NCI-H1092 treated with DMSO at 0.1 percent for 48 hours (cell line): ENCODE data around the gene INPP5A.
"Not testable (repeated sequence)": the region's sequence is repeated elsewhere in the genome, so short reads cannot be mapped to it uniquely, and the experiment has no call there.

Experiments used
- DNase-seq: peaks from one replicate; lab custom pipeline; 2025; lab: John Stamatoyannopoulos, UW

The INPP5A gene

GRCh38 chr10:132724446-132724845 is 186.9 kb downstream of the INPP5A start:
- DNase-seq, result no peak

- DNase-seq, result no peak
These were observed 187.6 kb downstream of the INPP5A start for GRCh38 chr10:132725202-132725601.

GRCh38 chr10:132726194-132726593 is 188.6 kb downstream of the INPP5A start:
- DNase-seq, result no peak

- DNase-seq, result no peak
These were observed 189.4 kb downstream of the INPP5A start for GRCh38 chr10:132726951-132727350.

- no peak for DNase-seq
These were observed 189.8 kb downstream of the INPP5A start for GRCh38 chr10:132727411-132727810.

GRCh38 chr10:132728321-132728720 is 190.7 kb downstream of the INPP5A start:
- DNase-seq, result no peak

DNA sequence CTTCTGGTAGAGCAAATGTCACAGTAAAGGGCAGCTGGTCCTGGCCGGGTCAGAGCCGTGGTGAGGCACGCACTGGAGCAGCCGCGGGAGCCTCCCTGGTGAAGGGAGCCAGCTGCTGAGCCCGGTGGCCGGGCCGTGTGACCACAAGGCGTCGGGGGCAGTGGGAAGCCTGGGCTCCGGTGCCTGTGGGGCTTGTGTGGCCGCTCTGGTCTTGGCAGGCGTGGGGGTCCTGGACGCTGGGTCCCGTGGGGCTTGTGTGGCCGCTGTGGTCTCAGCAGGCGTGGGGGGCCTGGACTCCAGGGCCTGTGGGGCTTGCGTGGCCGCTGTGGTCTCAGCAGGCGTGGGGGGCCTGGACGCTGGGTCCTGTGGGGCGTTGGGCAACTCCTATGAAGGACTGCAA is 191.2 kb downstream of the INPP5A start:
- DNase-seq, result no peak

GRCh38 chr10:132729810-132730572 is 192.4 kb downstream of the INPP5A start:
- no peak for DNase-seq

- no peak for DNase-seq
These were observed 193.0 kb downstream of the INPP5A start for GRCh38 chr10:132730573-132730953.

DNA sequence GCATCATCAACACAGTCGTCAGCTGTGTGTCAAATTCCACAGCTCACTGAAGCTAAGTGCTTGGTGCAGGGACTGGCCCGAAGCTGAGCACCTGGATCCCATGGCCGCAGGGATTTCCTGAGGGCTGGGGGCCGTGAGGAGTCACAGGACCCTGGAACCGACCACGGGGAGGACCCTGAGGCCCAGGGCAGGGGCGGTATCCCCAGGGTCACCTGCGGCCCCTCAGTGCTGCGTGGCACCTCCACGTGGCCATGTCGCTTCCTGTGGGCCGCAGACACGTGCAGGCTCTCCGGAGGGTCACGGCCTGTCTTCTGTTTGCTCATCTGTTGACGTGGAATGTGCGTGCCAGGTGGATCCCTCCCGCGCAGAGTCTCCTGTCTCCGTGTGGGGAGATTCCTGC is 194.9 kb downstream of the INPP5A start:
- DNase-seq, result no peak

DNA sequence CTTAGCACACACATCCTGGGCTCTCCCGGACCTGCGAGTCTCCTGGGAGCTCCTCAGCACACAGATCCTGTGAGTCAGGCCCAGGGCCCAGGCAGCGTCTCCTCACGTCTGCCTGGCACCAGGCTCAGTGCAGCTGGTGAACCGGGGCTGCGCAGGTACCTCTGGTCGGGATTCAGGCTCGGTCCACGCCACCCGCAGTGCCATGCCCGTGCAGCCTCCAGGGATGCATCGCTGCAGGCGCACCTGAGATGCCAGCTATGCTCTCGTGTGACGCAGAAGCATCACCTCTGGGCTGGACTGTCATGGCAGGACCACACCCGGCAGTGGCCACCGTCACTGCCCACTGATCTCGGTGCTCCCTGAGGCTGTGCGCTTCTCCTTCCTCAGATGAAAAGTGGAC is 196.3 kb downstream of the INPP5A start:
- DNase-seq, result no peak

- no peak for DNase-seq
These were observed 197.8 kb downstream of the INPP5A start for GRCh38 chr10:132735341-132735775.

- no peak for DNase-seq
These were observed 198.4 kb downstream of the INPP5A start for GRCh38 chr10:132735923-132736391.

DNA sequence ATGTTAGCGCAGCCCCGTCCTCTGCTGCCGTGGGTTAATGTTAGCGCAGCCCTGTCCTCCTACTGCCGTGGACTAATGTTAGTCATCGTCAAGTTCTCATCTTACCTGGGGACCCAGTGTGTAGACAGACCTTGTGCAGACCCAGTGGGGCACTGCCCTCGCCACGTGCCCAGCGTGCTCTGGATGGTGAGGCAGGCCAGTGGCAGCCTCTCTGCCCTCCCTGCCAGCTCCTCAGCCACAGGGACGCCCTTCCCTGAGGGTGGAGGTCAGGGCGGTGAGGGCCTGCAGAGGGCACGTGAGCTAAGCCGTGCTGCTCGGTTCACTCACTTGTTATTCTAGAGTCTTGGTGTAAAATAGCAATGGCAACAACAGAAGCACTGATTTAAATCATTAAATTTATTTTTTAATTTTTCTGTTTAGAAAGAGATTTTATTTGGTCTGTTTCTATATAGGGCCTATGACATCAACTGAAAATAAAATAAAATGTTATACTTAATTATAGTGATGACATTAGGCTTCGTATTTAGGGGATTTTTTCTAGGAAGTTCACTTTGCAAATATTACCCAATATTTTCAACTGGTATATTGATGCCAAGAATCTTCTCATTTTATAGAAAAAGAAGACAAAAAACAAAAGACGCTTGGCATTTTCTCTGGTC is 199.9 kb downstream of the INPP5A start:
- no peak for DNase-seq

DNA sequence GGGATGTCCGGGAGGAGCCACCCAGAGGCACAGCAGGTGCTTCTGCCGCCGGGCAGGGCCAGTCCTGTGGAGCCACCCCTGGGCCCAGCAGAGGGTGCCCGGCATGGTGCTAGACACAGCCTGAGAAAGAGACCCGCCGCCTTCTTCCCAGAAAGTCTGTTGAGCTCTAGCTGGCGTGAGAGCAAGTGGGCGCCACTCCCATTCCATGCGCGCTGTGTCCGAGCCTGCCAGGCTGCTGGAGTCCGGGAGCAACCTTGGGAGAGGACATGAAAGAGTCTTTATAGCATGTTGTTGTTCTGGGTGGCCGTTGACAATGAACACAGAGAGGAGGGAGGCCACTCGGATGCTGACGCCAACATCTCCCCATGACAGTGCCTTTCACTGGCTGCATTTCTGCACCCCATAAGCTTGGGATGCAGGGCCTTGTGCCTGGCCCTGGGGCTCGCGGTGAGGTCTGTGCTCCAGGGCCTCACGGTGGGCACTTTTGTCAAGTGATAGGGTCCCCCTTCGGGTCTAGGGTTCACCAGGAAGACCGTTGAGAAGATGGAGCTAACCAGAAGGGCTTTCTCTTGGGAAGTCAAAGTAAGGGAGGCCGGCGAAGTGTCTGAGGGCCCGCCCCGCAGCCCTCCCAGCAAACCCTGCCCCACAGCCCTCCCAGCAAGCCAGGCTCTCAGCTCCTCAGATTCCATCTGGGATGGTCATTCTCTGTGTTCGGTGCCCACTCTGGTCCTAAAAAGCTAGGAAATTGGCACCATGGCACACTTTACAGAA is 201.1 kb downstream of the INPP5A start:
- DNase-seq, result no peak

DNA sequence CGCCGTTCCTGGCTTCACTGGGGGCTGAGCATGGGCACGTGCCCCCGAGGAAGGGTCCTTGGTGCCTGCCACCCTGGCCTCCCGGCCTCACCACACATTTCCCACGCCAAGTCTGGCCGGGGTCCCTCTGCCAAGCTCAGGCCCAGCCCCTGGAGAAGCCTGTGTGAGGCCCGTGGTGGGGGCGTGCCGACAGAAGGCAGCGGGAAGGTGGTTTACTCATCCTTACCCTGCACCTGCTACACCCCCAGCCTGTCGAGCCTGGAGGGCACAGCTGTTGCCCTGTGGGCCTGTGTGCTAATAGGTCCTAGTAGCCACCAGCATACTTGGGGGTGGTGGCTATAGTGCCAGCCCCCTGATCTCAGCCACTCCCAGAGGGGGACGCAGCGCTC is 201.6 kb downstream of the INPP5A start:
- DNase-seq, result no peak

DNA sequence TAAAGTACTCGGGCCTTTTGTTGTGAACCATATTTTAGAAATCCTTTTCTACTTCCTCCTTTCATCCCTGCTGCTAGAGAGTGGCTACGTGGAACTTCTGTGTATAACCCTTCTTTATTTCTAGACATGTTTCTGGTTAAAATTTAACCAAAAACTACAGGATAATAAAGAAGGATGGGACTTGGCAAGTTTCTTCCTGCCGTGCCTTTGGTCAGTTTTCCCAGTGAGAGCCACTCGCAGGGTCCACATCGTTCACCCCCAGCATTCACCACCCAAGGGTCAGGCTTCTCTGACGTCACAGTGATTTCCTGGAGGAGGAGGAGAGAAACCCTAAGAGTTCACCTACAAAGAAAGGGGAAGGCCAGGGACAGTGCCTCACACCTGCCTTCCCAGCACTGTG is 203.0 kb downstream of the INPP5A start:
- no peak for DNase-seq

GRCh38 chr10:132742167-132742836 is 204.7 kb downstream of the INPP5A start:
- DNase-seq, result no peak

GRCh38 chr10:132742837-132743194 is 205.2 kb downstream of the INPP5A start:
- no peak for DNase-seq

DNA sequence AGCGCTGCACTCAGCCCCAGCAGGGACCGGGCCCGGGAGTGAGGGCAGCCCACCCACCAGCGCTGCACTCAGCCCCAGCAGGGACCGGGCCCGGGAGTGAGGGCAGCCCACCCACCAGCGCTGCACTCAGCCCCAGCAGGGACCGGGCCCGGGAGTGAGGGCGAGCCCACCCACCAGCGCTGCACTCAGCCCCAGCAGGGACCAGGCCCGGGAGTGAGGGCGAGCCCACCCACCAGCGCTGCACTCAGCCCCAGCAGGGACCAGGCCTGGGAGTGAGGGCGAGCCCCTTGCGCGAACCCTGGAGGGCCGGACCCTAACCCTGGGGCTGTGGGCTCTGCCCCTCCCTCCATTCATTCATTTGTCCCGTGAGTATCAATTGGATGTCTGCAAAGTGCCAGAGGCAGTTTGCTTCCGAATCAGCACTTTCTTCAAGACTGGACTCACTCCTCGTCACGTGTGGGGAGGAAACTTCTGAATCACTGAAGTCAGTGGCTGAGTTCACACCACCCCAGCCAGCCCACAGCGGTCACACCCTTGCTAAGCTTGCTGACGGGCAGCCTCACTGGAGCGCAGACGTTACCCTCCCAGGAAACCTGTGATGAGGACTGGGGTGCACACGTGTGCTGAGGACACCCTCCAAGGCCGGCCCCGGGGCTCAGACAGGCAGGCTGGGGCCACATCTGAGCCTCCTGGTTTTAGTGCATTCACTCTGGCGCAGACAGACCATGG is 205.8 kb downstream of the INPP5A start:
- DNase-seq, result not testable (repeated sequence)

- no peak for DNase-seq
These were observed 206.4 kb downstream of the INPP5A start for GRCh38 chr10:132743925-132744490.
